HG02642 (cell line): ENCODE measurements around the gene TAF1L.

ENCODE experiments used
- ATAC-seq: cut with Tn5 transposase; IDR thresholded peaks from one replicate; pipeline ENCODE4 v1.9.1; 2021; ENCODE audit warnings: mild to moderate bottlenecking; ENCODE audit not compliant: unreplicated experiment, poor library complexity

The TAF1L gene

DNA sequence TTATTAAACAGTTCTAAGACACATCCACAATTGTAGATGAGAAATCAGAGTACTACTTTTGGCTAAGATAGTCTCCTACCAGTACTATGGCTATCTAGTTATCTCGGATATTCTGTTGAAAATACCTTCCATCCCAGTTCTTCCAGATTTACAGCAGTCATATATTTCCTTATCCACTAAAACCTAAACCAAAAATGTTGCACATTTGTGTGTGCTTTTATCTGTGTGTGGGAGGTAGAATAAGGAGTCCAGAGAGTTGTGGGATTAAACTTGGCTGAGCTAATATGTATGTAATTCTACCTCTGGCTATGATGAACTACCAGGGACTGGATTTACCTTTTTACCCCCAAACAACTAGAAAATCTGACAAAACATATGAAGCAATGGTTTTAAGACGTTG, 45.0 kb downstream of the TAF1L start:
- ATAC-seq: no peak

- ATAC-seq: peak; percentile 45
These were observed 46.3 kb downstream of the TAF1L start for GRCh38 chr9:32589083-32589723.

DNA sequence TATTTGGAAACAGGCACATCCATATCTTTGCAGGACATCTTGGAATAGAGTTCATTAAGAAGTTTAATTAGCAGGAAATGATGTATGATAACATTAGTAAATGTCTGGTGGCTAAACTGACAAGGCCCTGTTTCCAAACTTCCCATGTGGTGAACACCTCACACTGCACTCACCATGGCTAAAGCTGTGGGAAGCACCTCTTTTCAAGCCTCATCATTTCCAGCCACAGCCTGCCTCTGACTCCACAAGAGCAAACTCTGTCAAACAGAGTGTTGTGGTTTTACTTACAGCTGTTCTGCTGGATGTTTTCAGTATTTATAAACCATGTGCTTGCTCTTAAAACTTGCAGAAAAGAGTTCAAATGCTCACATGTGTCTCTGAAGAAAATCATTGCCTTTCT, 47.6 kb downstream of the TAF1L start:
- peak; percentile 52 for ATAC-seq

GRCh38 chr9:32584784-32585183, 50.7 kb downstream of the TAF1L start:
- no peak for ATAC-seq

DNA sequence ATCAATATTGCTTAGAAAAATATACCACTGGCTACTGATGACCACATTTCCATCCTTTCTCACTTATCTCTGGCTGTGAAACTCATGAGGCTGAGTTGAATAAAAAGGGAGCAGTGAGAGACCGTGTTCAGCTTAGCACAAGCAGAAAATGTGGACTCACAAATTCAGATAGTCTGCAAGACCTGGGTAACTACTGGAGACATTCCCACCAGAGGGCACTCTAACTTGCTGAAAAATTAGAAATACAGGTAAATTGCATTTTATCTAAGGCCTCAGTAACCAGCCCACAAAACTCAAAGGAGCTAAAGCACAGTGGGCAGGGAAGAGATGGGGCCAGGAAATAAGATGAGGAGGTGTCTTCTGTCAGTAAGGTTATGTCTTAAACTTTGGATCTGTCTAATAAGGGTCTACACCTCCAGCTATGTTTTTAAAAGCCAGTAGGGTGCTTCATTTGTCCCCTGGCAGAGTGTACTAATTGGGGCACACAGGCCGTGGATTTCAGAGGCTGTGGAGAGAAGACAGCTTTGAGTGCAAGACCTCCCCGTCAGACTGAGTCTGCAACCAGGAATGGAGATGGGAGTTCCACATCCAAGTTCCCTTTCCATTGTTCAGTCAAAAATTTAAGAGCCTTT, 53.8 kb downstream of the TAF1L start:
- no peak for ATAC-seq

DNA sequence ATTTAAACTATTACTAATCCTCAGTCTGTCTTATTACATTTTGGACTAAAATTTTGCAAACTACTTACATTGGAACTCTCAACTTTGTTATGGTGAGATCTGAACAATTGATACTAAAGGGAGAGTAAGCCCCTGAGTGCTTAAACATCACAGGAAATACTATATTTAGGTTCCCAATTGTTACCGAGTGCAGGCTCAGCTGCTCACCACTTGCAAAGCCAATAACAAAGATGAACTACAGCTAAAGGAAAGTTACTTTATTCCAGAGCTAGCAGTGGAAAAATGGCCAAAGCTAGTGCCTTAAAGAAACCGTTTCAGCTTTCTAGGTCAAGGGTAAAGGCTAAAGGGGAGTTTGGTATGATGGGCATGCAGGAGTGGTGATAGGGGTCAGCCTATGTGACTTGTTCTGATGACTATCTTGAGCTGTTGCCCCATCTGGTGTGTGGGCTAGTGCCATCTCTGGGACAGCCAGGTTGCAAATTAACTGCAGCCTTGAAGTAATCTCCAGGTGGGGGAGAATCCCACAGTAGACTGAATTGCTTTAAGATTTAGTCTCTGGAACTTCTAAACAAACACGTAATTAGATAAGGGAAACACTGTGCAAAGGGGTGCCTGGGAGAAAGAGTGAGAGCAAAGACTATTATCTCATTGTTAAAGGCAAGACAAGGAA, 54.7 kb downstream of the TAF1L start:
- ATAC-seq: no peak

DNA sequence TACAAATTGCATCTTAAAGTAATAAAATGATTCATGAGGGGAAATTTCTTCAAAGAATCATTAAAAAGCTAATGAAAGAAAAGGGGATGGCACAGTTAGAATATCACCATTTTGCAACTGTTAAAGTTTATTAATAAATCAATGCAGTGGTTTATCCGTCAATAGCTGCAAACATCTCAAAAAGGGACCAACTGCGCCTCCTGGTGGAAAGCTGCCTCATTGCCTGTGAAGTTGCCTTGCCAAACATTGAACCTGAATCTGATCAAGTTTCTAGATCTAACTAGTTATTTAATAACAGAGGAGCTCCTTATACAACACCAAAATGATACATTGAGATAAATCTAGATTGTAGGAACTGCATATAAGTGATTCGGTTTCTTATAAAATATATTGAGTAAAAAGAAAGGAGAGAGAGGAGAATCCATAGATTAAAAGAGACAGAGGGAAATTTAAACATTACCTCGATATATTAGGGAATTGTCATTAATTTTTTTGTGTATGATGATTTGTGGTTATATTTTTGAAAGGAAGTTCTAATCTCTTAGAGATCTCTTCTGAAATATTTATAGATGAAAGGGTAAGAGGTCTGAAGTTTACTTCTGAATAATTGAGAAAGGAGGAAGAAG, 55.6 kb downstream of the TAF1L start:
- ATAC-seq: peak; percentile 47
